Activated CD4-positive, alpha-beta memory T cell treated with anti-CD3 and anti-CD28 coated beads, Interleukin-2, amount 10 ng/mL, durations not matched to agents 7 days and 5 days (primary cell): ENCODE results near the gene ATP2A3. TPM values are rescaled to one million over a fixed set of nuclear protein-coding genes. Genes with fewer than 3 reads are reported as not detected.

Experiments used
- CTCF ChIA-PET: fragments of 350-600 bp; sonication (Branson Sonifier 250); formaldehyde crosslinking; loops from one replicate; lab custom pipeline; 2021; ENCODE audit warnings: antibody characterized with exemption, inconsistent platforms; lab: Charles Lee
- POLR2A ChIA-PET: fragments of 350-600 bp; sonication (Branson Sonifier 250); formaldehyde crosslinking; loops from one replicate; lab custom pipeline; 2021; ENCODE audit warnings: antibody characterized with exemption; lab: Charles Lee
- DNase-seq: peaks from one replicate; pipeline ENCODE4 v3.0.0-alpha.2; 2020
- H3K27ac Mint-ChIP-seq: one replicate; pipeline ENCODE4 v1.8.0; 2021; ENCODE audit warnings: mild to moderate bottlenecking, mixed read lengths
- H3K27me3 Mint-ChIP-seq: one replicate; pipeline ENCODE4 v1.8.0; 2021; ENCODE audit warnings: mixed read lengths
- H3K36me3 Mint-ChIP-seq: one replicate; pipeline ENCODE4 v1.8.0; 2021; ENCODE audit warnings: low read depth, mixed read lengths
- H3K4me1 Mint-ChIP-seq: one replicate; pipeline ENCODE4 v1.8.0; 2021; ENCODE audit warnings: mixed read lengths
- H3K4me3 Mint-ChIP-seq: one replicate; pipeline ENCODE4 v1.8.0; 2021; ENCODE audit warnings: mild to moderate bottlenecking, mixed read lengths
- H3K9me3 Mint-ChIP-seq: one replicate; pipeline ENCODE4 v1.8.0; 2021; ENCODE audit warnings: mixed read lengths
- total RNA-seq, 2 experiments: library from RNA; stranded (reverse); gene quantifications; one replicate each; pipeline ENCODE4 v1.2.3, GENCODE V29; 2021

ATP2A3 gene
- total RNA-seq, 2 experiments from 2014 or later, result 290 to 291 TPM

DNA sequence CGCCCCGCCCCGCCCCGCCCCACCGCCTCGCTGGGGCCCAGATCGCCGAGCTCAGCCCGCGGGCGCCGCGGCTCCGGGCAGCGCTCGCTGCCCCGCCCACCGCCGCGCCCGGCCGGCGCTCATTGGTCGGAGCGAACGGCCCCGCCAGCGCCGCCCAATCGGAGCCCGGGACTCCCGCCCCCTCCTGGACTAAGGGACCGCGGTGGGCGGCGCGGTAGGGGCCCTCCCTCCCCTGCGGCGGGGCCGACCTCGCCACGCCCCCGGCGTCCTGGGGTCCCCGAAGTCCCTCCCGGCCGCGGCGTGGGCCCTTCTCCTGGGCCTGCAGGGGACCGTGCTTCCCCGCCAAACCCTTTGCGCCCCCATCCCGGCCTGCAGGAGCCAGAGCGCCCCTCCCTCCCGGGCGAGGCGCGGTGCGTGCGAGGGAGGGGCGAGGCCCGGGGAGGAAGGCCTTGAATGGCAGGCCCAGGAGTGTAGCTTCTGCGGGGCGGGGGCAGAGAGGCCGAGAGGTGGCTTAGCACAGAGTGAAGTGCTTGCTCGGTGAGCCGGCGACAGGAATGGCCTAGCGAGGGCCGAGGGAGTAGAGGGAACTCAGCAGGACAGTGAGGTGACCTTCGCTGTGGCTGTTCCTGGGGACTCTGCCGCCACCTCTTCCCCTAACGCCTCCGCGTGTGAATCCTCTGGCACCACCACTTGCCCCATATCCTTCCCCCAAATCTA lies 71.1 kb downstream of the ATP2A3 start, which contains the start of gene CAMKK1:
TSS of gene CAMKK1 (minus strand) at position 51 of the 717 bp plus-strand sequence. CDS start 7,366 bp downstream, outside the sequence.
- peaks cover 20% of the 10 kb centered on the region for H3K4me1 Mint-ChIP-seq
- peak within 1 kb of the TSS; percentile 72 for H3K27ac Mint-ChIP-seq
- ChIA-PET CTCF (interaction anchor here (1.0 to 2.8 kb wide), 3 partner anchors 30 to 49 kb away, joined by 3 to 14 read pairs (median 4); partner anchors contain the start of gene NCBP3), POLR2A (interaction anchor here (0.8 to 2.1 kb wide), 5 partner anchors 10 to 250 kb away, joined by 3 to 7 read pairs (median 5); partner anchors contain the start of genes CYB5D2, HASPIN, NCBP3 and ZZEF1)
- peak within 1 kb of the TSS; percentile 74 for H3K4me3 Mint-ChIP-seq
- peaks cover 8% of the 10 kb centered on the region for H3K27me3 Mint-ChIP-seq
- no peaks in the 10 kb centered on the region for H3K36me3 Mint-ChIP-seq
- peak; percentile 92 for DNase-seq
- H3K9me3 Mint-ChIP-seq, result no peaks in the 10 kb centered on the region

GRCh38 chr17:3892095-3892998 lies 71.9 kb downstream of the ATP2A3 start:
- ChIA-PET POLR2A (interaction anchor here (0.8 to 2.1 kb wide), 4 partner anchors 11 to 251 kb away, joined by 3 to 7 read pairs (median 6); partner anchors contain the start of genes CYB5D2, NCBP3 and ZZEF1), CTCF (interaction anchor here (1.0 to 2.8 kb wide), 3 partner anchors 29 to 49 kb away, joined by 3 to 14 read pairs (median 4); partner anchors contain the start of gene NCBP3)
- Mint-ChIP-seq H3K27ac (no peak overlapping the region), H3K4me3 (peak overlapping the region; percentile 74), H3K36me3 (no peaks in the 10 kb centered on the region), H3K9me3 (no peaks in the 10 kb centered on the region), H3K4me1 (peaks cover 25% of the 10 kb centered on the region), H3K27me3 (peaks cover 8% of the 10 kb centered on the region)
- DNase-seq, result peak; percentile 75

DNA sequence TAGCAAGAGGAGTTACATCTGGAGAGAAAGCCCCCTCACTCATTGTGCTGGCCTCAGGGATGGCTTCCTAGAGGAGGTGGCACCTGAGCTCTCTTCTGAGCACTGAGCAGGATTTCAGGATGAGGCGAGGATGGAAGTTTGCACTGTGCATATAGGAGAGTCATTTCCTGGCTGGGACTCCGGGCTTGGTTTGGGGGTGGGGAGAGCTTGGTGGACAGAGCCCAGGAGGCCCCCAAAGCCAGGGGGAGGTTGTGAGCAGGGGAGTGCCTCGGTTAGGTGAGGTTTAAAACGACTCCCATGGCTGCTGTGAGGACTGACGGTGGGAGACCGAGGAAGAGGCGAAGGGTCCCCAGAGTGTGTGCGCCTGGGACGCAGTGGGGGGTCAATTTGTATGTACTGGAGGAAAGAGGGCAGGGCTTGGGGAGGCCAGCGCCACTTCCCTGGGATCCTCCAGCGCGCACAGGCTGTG lies 72.6 kb downstream of the ATP2A3 start:
- POLR2A ChIA-PET, result no interaction called here
- CTCF ChIA-PET, result no interaction called here
- Mint-ChIP-seq H3K27me3 (peaks cover 8% of the 10 kb centered on the region), H3K27ac (no peak overlapping the region), H3K9me3 (no peaks in the 10 kb centered on the region), H3K36me3 (no peaks in the 10 kb centered on the region), H3K4me3 (peak overlapping the region; percentile 74), H3K4me1 (peaks cover 32% of the 10 kb centered on the region)
- no peak for DNase-seq

DNA sequence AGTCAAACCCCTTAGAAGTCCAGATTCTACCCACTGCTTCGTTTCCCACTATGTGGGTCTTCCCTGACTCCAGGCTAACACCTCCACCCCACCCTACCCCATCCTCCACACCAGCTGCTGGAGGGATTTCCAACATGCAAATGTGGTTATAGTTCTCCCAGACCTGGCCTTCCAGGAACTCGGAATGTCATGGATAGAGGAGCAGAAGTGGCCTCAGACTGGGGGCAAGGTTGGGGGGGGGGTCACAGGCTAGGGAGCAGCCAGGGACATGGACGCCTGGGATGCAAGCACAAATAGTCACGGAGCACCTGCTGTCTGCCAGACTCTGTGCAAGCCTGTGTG lies 73.4 kb downstream of the ATP2A3 start:
- Mint-ChIP-seq H3K4me3 (no peak overlapping the region), H3K27me3 (peaks cover 8% of the 10 kb centered on the region), H3K27ac (no peak overlapping the region), H3K36me3 (no peaks in the 10 kb centered on the region), H3K9me3 (no peaks in the 10 kb centered on the region), H3K4me1 (peaks cover 40% of the 10 kb centered on the region)
- CTCF ChIA-PET, result interaction anchor here (0.6 to 1.8 kb wide), 2 partner anchors 23 to 47 kb away, joined by 3 to 4 read pairs; no protein-coding TSS in a partner anchor
- DNase-seq, result no peak
- POLR2A ChIA-PET, result interaction anchor here (1.8 kb wide), 1 partner anchor 45 kb away, joined by 4 read pairs; the partner anchor contains the start of gene NCBP3

- ChIA-PET POLR2A (interaction anchor here (0.5 to 1.8 kb wide), 2 partner anchors 44 to 307 kb away, joined by 3 to 4 read pairs; partner anchors contain the start of gene NCBP3), CTCF (interaction anchor here (0.6 to 1.8 kb wide), 2 partner anchors 24 to 46 kb away, joined by 3 to 4 read pairs; no protein-coding TSS in a partner anchor)
- Mint-ChIP-seq H3K27me3 (peaks cover 8% of the 10 kb centered on the region), H3K4me3 (no peak overlapping the region), H3K27ac (no peak overlapping the region), H3K36me3 (no peaks in the 10 kb centered on the region), H3K9me3 (no peaks in the 10 kb centered on the region), H3K4me1 (peaks cover 40% of the 10 kb centered on the region)
- no peak for DNase-seq
These were observed 74.0 kb downstream of the ATP2A3 start for GRCh38 chr17:3890082-3890877.

GRCh38 chr17:3889325-3890012 lies 74.8 kb downstream of the ATP2A3 start:
- ChIA-PET CTCF (interaction anchor here (0.7 to 1.8 kb wide), 2 partner anchors 45 to 106 kb away, joined by 4 to 5 read pairs; no protein-coding TSS in a partner anchor), POLR2A (interaction anchor here (0.5 to 1.8 kb wide), 2 partner anchors 43 to 306 kb away, joined by 3 to 4 read pairs; partner anchors contain the start of gene NCBP3)
- no peaks in the 10 kb centered on the region for H3K36me3 Mint-ChIP-seq
- no peaks in the 10 kb centered on the region for H3K9me3 Mint-ChIP-seq
- H3K27ac Mint-ChIP-seq, result no peak overlapping the region
- H3K4me1 Mint-ChIP-seq, result peaks cover 40% of the 10 kb centered on the region
- no peak overlapping the region for H3K4me3 Mint-ChIP-seq
- no peak for DNase-seq
- H3K27me3 Mint-ChIP-seq, result peaks cover 8% of the 10 kb centered on the region

- Mint-ChIP-seq H3K27ac (no peak overlapping the region), H3K9me3 (no peaks in the 10 kb centered on the region), H3K36me3 (no peaks in the 10 kb centered on the region), H3K4me3 (no peak overlapping the region), H3K27me3 (peaks cover 8% of the 10 kb centered on the region), H3K4me1 (peaks cover 34% of the 10 kb centered on the region)
- ChIA-PET POLR2A (interaction anchor here (1.5 kb wide), 1 partner anchor 11 kb away, joined by 3 read pairs; no protein-coding TSS in a partner anchor), CTCF (interaction anchor here (0.7 kb wide), 1 partner anchor 105 kb away, joined by 5 read pairs; no protein-coding TSS in a partner anchor)
- DNase-seq, result no peak
These were observed 75.7 kb downstream of the ATP2A3 start for GRCh38 chr17:3888343-3889171.

DNA sequence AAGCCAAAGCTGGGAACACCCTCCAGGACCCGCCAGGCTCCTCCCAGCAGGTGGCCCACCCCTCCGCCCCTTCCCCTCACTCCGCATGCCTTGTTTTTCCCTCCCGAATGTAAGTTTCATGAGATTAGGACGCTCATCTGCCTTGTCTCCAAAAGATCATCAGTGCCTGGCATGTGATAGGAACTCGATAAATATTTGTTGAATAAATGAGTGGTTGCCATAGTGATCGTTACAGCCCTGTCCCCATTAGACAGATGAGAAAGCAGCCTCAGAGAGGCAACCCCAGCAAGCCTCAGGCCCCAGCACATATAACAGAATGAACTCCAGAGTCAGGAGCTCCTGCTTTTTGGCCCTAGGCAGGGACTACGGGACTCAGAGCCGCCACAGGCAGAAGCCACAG lies 76.4 kb downstream of the ATP2A3 start:
- no peaks in the 10 kb centered on the region for H3K9me3 Mint-ChIP-seq
- DNase-seq, result no peak

GRCh38 chr17:3887394-3887793 lies 76.8 kb downstream of the ATP2A3 start:
- H3K27ac Mint-ChIP-seq, result peak overlapping the region; percentile 64
- no peak for DNase-seq
- H3K36me3 Mint-ChIP-seq, result no peaks in the 10 kb centered on the region
- peaks cover 31% of the 10 kb centered on the region for H3K4me1 Mint-ChIP-seq
- no peaks in the 10 kb centered on the region for H3K9me3 Mint-ChIP-seq
- ChIA-PET CTCF (interaction anchor here (1.4 kb wide), 1 partner anchor 41 kb away, joined by 5 read pairs; the partner anchor contains the start of gene NCBP3), POLR2A (interaction anchor here (1.5 kb wide), 1 partner anchor 10 kb away, joined by 3 read pairs; no protein-coding TSS in a partner anchor)
- peaks cover 8% of the 10 kb centered on the region for H3K27me3 Mint-ChIP-seq
- H3K4me3 Mint-ChIP-seq, result no peak overlapping the region

More for the DNA sequence above, 76.4 kb downstream of the ATP2A3 start:
- Mint-ChIP-seq H3K27me3 (peaks cover 8% of the 10 kb centered on the region), H3K4me1 (peaks cover 31% of the 10 kb centered on the region), H3K4me3 (no peak overlapping the region), H3K27ac (no peak overlapping the region), H3K36me3 (no peaks in the 10 kb centered on the region)
- CTCF ChIA-PET, result interaction anchor here (1.4 kb wide), 1 partner anchor 41 kb away, joined by 5 read pairs; the partner anchor contains the start of gene NCBP3
- POLR2A ChIA-PET, result interaction anchor here (1.5 kb wide), 1 partner anchor 10 kb away, joined by 3 read pairs; no protein-coding TSS in a partner anchor

- CTCF ChIA-PET, result interaction anchor here (1.4 kb wide), 1 partner anchor 40 kb away, joined by 5 read pairs; the partner anchor contains the start of gene NCBP3
- Mint-ChIP-seq H3K4me3 (peak overlapping the region; percentile 7), H3K27ac (peak overlapping the region; percentile 64), H3K9me3 (no peaks in the 10 kb centered on the region), H3K36me3 (no peaks in the 10 kb centered on the region), H3K27me3 (peaks cover 8% of the 10 kb centered on the region), H3K4me1 (peaks cover 27% of the 10 kb centered on the region)
- peak; percentile 37 for DNase-seq
- POLR2A ChIA-PET, result no interaction called here
These were observed 77.5 kb downstream of the ATP2A3 start for GRCh38 chr17:3886776-3887175.
